ENCODE measurements around the gene NOB1.
"Not testable (repeated sequence)": the region's sequence is repeated elsewhere in the genome, so short reads cannot be mapped to it uniquely, and the experiment has no call there.

DNA sequence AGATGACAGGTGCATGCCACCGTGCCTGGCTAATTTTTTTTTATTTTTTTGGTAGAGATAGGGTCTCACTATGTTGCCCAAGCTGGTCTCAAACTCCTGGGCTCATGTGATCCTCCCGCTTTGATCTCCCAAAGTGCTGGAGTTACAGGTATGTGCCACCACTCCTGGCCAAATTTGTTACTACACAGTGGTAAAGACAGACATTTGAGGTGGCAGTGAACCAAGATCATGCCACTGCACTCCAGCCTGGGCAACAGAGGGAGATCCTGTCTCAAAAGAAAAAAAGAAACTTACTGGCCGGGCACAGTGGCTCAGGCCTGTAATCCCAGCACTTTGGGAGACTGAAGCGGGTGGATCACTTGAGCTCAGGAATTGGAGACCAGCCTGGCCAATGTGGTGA, 25.7 kb downstream of the NOB1 start:
- TF ChIP-seq, protein P1, sequence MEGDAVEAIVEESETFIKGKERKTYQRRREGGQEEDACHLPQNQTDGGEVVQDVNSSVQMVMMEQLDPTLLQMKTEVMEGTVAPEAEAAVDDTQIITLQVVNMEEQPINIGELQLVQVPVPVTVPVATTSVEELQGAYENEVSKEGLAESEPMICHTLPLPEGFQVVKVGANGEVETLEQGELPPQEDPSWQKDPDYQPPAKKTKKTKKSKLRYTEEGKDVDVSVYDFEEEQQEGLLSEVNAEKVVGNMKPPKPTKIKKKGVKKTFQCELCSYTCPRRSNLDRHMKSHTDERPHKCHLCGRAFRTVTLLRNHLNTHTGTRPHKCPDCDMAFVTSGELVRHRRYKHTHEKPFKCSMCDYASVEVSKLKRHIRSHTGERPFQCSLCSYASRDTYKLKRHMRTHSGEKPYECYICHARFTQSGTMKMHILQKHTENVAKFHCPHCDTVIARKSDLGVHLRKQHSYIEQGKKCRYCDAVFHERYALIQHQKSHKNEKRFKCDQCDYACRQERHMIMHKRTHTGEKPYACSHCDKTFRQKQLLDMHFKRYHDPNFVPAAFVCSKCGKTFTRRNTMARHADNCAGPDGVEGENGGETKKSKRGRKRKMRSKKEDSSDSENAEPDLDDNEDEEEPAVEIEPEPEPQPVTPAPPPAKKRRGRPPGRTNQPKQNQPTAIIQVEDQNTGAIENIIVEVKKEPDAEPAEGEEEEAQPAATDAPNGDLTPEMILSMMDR (conservative IDR thresholded peaks at IDR 0.05; ENCODE audit: low read depth, low read length), result not testable (repeated sequence)
- TF ChIP-seq CEBPB (IDR thresholded peaks at IDR 0.05; ENCODE audit: low read depth, low read length); BHLHE40 (IDR thresholded peaks at IDR 0.05; ENCODE audit: low read depth, low read length); RFX5 (IDR thresholded peaks at IDR 0.05; ENCODE audit: low read depth, low read length); POLR2A (IDR thresholded peaks at IDR 0.05; ENCODE audit: low read depth, low read length); SMC3 (IDR thresholded peaks at IDR 0.05; ENCODE audit: low read depth, low read length); MAZ (IDR thresholded peaks at IDR 0.05; ENCODE audit: borderline replicate concordance, low read depth, low read length): not testable (repeated sequence)

Data from IMR-90 (cell line).